SK-N-SH (cell line): Measurements from ENCODE around the gene E4F1.

Source experiments
- CHD2 ChIP-seq: fragments of 150-350 bp; IDR thresholded peaks from 2 replicates; pipeline ENCODE4 v1.6.1; 2018; ENCODE audit warnings: low read length; ENCODE audit not compliant: partially characterized antibody
- CTCF ChIP-seq: fragments of 200-600 bp; sonication (generic); IDR thresholded peaks from 2 replicates; pipeline ENCODE4 v1.6.1; 2017; ENCODE audit warnings: antibody characterized with exemption, mild to moderate bottlenecking, moderate library complexity
- ELF1 ChIP-seq: IDR thresholded peaks from 2 replicates; pipeline ENCODE4 v1.4.0; 2012
- EP300 ChIP-seq, 2 experiments: IDR thresholded peaks; 2 replicates each; pipeline versions ENCODE4 v1.4.0 to v1.6.1; 2012; ENCODE audit warnings: borderline replicate concordance in 1 of 2, low read depth in 1 of 2, low read length in 1 of 2
- GATA2 ChIP-seq: sonication (generic); formaldehyde crosslinking; IDR thresholded peaks from 2 replicates; pipeline ENCODE4 v1.5.0; 2020; ENCODE audit warnings: mild to moderate bottlenecking, missing genetic modification reagents
- NFIC ChIP-seq: IDR thresholded peaks from 2 replicates; pipeline ENCODE4 v1.4.0; 2012; ENCODE audit warnings: borderline replicate concordance
- NRF1 ChIP-seq: IDR thresholded peaks from 2 replicates; pipeline ENCODE4 v1.6.1; 2012; ENCODE audit warnings: low read depth, mild to moderate bottlenecking, low read length
- RAD21 ChIP-seq: IDR thresholded peaks from 2 replicates; pipeline ENCODE4 v1.6.1; 2012; ENCODE audit warnings: mild to moderate bottlenecking, low read length
- TAF1 ChIP-seq: IDR thresholded peaks from 2 replicates; pipeline ENCODE4 v1.6.1; 2012; ENCODE audit warnings: low read depth, mild to moderate bottlenecking, low read length, moderate library complexity, borderline replicate concordance
- USF1 ChIP-seq: IDR thresholded peaks from 2 replicates; pipeline ENCODE4 v1.4.0; 2012; ENCODE audit warnings: low read depth, borderline replicate concordance
- USF2 ChIP-seq: fragments of 150-350 bp; IDR thresholded peaks from 2 replicates; pipeline ENCODE4 v1.6.1; 2017; ENCODE audit warnings: antibody characterized with exemption, low read length, low read depth, borderline replicate concordance

GRCh38 chr16:2199095-2199494, 24.3 kb upstream of the E4F1 start:
- TF ChIP-seq CTCF (no peak), EP300 (IDR thresholded peaks at IDR 0.05; ENCODE audit: borderline replicate concordance in 1 of 2, low read depth in 1 of 2, low read length in 1 of 2) (no peak), NRF1 (no peak), RAD21 (no peak), USF2 (no peak), GATA2 (CRISPR knock-in tag) (no peak), ELF1 (no peak), USF1 (no peak), NFIC (no peak), CHD2 (no peak), TAF1 (no peak)
